ENCODE measurements around the gene PCNX4.

DNA sequence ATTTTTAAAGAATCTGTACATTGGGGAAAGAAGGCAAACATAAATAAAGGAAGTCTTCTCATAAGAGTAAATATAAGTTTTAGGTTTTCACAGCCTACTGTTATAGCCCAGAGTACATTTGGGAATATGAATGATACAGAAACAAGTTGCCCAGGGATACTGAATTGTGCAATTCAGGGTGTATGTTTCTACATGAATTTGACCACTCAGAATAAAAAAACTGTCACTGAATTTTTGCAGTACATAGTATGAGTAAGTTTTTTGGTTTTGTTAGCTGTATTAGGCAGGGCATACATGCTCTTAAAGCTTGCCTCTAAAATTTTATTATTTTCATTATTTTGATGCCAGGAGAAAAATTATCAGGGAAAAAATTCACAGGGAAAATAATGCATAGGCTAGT, 6.6 kb upstream of the PCNX4 start:
- TF ChIP-seq, protein P1, sequence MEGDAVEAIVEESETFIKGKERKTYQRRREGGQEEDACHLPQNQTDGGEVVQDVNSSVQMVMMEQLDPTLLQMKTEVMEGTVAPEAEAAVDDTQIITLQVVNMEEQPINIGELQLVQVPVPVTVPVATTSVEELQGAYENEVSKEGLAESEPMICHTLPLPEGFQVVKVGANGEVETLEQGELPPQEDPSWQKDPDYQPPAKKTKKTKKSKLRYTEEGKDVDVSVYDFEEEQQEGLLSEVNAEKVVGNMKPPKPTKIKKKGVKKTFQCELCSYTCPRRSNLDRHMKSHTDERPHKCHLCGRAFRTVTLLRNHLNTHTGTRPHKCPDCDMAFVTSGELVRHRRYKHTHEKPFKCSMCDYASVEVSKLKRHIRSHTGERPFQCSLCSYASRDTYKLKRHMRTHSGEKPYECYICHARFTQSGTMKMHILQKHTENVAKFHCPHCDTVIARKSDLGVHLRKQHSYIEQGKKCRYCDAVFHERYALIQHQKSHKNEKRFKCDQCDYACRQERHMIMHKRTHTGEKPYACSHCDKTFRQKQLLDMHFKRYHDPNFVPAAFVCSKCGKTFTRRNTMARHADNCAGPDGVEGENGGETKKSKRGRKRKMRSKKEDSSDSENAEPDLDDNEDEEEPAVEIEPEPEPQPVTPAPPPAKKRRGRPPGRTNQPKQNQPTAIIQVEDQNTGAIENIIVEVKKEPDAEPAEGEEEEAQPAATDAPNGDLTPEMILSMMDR (IDR thresholded peaks at IDR 0.05), result no peak
- TF ChIP-seq TCF7L2 (IDR thresholded peaks at IDR 0.05; ENCODE audit: low read depth, low read length) (no peak), POLR2AphosphoS5 (IDR thresholded peaks at IDR 0.05; ENCODE audit: low read depth, low read length) (no peak)
- TF ChIP-seq, protein P2, sequence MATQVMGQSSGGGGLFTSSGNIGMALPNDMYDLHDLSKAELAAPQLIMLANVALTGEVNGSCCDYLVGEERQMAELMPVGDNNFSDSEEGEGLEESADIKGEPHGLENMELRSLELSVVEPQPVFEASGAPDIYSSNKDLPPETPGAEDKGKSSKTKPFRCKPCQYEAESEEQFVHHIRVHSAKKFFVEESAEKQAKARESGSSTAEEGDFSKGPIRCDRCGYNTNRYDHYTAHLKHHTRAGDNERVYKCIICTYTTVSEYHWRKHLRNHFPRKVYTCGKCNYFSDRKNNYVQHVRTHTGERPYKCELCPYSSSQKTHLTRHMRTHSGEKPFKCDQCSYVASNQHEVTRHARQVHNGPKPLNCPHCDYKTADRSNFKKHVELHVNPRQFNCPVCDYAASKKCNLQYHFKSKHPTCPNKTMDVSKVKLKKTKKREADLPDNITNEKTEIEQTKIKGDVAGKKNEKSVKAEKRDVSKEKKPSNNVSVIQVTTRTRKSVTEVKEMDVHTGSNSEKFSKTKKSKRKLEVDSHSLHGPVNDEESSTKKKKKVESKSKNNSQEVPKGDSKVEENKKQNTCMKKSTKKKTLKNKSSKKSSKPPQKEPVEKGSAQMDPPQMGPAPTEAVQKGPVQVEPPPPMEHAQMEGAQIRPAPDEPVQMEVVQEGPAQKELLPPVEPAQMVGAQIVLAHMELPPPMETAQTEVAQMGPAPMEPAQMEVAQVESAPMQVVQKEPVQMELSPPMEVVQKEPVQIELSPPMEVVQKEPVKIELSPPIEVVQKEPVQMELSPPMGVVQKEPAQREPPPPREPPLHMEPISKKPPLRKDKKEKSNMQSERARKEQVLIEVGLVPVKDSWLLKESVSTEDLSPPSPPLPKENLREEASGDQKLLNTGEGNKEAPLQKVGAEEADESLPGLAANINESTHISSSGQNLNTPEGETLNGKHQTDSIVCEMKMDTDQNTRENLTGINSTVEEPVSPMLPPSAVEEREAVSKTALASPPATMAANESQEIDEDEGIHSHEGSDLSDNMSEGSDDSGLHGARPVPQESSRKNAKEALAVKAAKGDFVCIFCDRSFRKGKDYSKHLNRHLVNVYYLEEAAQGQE (IDR thresholded peaks at IDR 0.05; ENCODE audit: insufficient read depth in 1 of 2, low read depth in 2 of 2, low read length in 1 of 2), result no peak

Measured in Panc1 (cell line).